OCI-LY1 (cell line): ENCODE results near the gene CYGB.
A peak's percentile ranks its signal among the peaks of the same experiment; 100 is the strongest.

ENCODE experiments used
- EZH2 ChIP-seq: fragments of 200-600 bp; sonication (generic), shearing (Covaris generic); IDR thresholded peaks from 2 replicates; pipeline ENCODE4 v1.8.0; 2017; ENCODE audit warnings: borderline replicate concordance, mixed run types, mild to moderate bottlenecking, antibody characterized with exemption, low read length, moderate library complexity, mixed read lengths
- TF ChIP-seq, protein P1 (sequence below): fragments of 200-600 bp; sonication (generic), shearing (Covaris generic); IDR thresholded peaks from 2 replicates; pipeline ENCODE4 v1.5.1; 2017; ENCODE audit warnings: mild to moderate bottlenecking, antibody characterized with exemption, low read length, moderate library complexity, mixed read lengths

DNA sequence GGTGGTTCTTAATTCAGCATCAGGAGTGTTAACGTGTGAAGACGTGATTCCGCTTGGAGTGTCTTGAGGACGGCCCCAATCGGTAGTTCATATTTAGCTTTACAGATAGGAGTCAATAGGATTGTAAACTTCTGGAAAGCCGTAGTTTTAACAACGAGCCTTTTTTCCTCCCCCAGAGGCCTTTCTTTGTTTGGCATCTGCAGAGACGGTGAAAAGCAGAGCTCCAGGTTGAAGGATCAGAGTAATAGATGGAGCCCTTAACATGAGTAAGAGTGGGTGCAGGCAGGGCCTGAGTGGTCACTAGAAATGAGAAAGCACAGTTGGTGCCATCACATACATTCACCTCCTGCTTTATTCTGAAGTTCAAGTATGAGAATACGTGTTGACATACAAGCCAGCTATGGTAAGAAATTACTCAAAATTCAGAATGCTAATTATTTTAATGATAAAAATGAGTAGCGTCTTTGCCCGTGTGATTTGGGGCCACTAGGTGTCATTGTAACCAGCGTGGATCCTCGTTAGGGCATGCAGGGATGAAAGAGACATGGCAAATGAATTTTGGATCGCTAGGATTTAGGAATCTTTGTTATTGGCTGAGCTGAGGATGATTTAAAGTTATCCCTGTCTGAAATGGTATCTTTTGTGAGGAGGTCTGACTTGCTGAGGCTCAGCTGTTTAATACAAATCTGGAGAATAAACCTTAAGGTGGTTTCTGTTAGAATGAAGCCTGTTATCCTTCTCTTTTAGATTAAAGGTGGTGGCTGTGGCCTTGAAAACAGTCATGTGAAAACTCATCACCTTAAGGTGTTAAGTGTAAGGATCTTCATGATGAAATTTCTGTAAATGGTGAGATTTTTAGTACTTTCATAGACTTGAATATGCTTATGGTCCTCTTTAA, 20.9 kb upstream of the CYGB start:
- TF ChIP-seq, protein P1, sequence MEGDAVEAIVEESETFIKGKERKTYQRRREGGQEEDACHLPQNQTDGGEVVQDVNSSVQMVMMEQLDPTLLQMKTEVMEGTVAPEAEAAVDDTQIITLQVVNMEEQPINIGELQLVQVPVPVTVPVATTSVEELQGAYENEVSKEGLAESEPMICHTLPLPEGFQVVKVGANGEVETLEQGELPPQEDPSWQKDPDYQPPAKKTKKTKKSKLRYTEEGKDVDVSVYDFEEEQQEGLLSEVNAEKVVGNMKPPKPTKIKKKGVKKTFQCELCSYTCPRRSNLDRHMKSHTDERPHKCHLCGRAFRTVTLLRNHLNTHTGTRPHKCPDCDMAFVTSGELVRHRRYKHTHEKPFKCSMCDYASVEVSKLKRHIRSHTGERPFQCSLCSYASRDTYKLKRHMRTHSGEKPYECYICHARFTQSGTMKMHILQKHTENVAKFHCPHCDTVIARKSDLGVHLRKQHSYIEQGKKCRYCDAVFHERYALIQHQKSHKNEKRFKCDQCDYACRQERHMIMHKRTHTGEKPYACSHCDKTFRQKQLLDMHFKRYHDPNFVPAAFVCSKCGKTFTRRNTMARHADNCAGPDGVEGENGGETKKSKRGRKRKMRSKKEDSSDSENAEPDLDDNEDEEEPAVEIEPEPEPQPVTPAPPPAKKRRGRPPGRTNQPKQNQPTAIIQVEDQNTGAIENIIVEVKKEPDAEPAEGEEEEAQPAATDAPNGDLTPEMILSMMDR, result peak; percentile 87
- TF ChIP-seq EZH2, result no peak
